Mesenchymal stem cell (in vitro differentiated cells and primary cell): ENCODE measurements around the gene SMAD3.

Experiments
- DNase-seq: peaks from one replicate; pipeline ENCODE4 v3.0.0-alpha.2; 2013
- H2AFZ ChIP-seq: one replicate; pipeline ENCODE4 v1.6.1; 2013; ENCODE audit warnings: low read depth, mild to moderate bottlenecking, control low read depth, inconsistent platforms, low read length, moderate library complexity
- H2AK5ac ChIP-seq: 2 replicates; pipeline ENCODE4 v1.6.1; 2013; ENCODE audit warnings: low read length, moderate library complexity, mild to moderate bottlenecking, inconsistent platforms; ENCODE audit not compliant: severe bottlenecking
- H2BK120ac ChIP-seq: one replicate; pipeline ENCODE4 v1.6.1; 2013; ENCODE audit warnings: low read depth, mild to moderate bottlenecking, inconsistent platforms, low read length, moderate library complexity
- H2BK12ac ChIP-seq, 2 experiments: one replicate each; pipeline ENCODE4 v1.6.1; 2013; ENCODE audit warnings: inconsistent platforms in 2 of 2, low read length in 2 of 2, mild to moderate bottlenecking in 2 of 2, moderate library complexity in 2 of 2, control low read depth in 1 of 2
- H2BK15ac ChIP-seq: one replicate; pipeline ENCODE4 v1.6.1; 2013; ENCODE audit warnings: mild to moderate bottlenecking, low read depth, inconsistent platforms; ENCODE audit not compliant: poor library complexity, severe bottlenecking
- H2BK5ac ChIP-seq: 2 replicates; pipeline ENCODE4 v1.6.1; 2013; ENCODE audit warnings: low read depth, mild to moderate bottlenecking, low read length, control low read depth, inconsistent platforms; ENCODE audit not compliant: poor library complexity, severe bottlenecking
- H3K14ac ChIP-seq, 2 experiments: one replicate each; pipeline ENCODE4 v1.6.1; 2013; ENCODE audit warnings: inconsistent platforms in 2 of 2, low read length in 2 of 2, control low read depth in 1 of 2, mild to moderate bottlenecking in 1 of 2, moderate library complexity in 1 of 2
- H3K18ac ChIP-seq, 2 experiments: one replicate each; pipeline ENCODE4 v1.6.1; 2013; ENCODE audit warnings: inconsistent platforms in 2 of 2, low read length in 2 of 2, control low read depth in 1 of 2, low read depth in 1 of 2, mild to moderate bottlenecking in 1 of 2
- H3K23ac ChIP-seq, 2 experiments: one replicate each; pipeline ENCODE4 v1.6.1; 2013; ENCODE audit warnings: inconsistent platforms in 2 of 2, low read length in 2 of 2, mild to moderate bottlenecking in 2 of 2, moderate library complexity in 2 of 2, control low read depth in 1 of 2
- H3K27ac ChIP-seq: 2 replicates; pipeline ENCODE4 v1.5.1; 2013; ENCODE audit warnings: mild to moderate bottlenecking, moderate library complexity, low read length, control low read depth, inconsistent platforms; ENCODE audit not compliant: poor library complexity, severe bottlenecking
- H3K27me3 ChIP-seq, 2 experiments: 2 replicates each; pipeline versions ENCODE4 v1.6.1 to v1.7.0; 2013; ENCODE audit warnings: low read length in 2 of 2, mild to moderate bottlenecking in 2 of 2, moderate library complexity in 2 of 2, control low read depth in 1 of 2, inconsistent platforms in 1 of 2; ENCODE audit not compliant: control insufficient read depth in 1 of 2, insufficient read depth in 1 of 2
- H3K36me3 ChIP-seq, 2 experiments: 2 replicates each; pipeline versions ENCODE4 v1.6.1 to v1.7.0; 2013; ENCODE audit warnings: low read length in 2 of 2, control low read depth in 1 of 2, inconsistent platforms in 1 of 2, low read depth in 1 of 2, mild to moderate bottlenecking in 1 of 2; ENCODE audit not compliant: insufficient read depth in 2 of 2, control insufficient read depth in 1 of 2
- H3K4ac ChIP-seq, 2 experiments: one replicate each; pipeline ENCODE4 v1.6.1; 2013; ENCODE audit warnings: inconsistent platforms in 2 of 2, low read length in 2 of 2, mild to moderate bottlenecking in 2 of 2, moderate library complexity in 2 of 2, control low read depth in 1 of 2, low read depth in 1 of 2
- H3K4me1 ChIP-seq: 2 replicates; pipeline ENCODE4 v1.6.1; 2013; ENCODE audit warnings: low read depth, low read length, control low read depth; ENCODE audit not compliant: control insufficient read depth, insufficient read depth
- H3K4me2 ChIP-seq: 2 replicates; pipeline ENCODE4 v1.6.1; 2013; ENCODE audit warnings: low read length, mild to moderate bottlenecking, inconsistent platforms; ENCODE audit not compliant: poor library complexity, severe bottlenecking
- H3K4me3 ChIP-seq, 2 experiments: 2 replicates each; pipeline versions ENCODE4 v1.5.1 to v1.7.0; 2013; ENCODE audit warnings: low read length in 2 of 2, mild to moderate bottlenecking in 2 of 2, control low read depth in 1 of 2, low read depth in 1 of 2; ENCODE audit not compliant: insufficient read depth in 1 of 2
- H3K79me1 ChIP-seq: replicated peaks from 2 replicates; pipeline ENCODE4 v1.6.1; 2013; ENCODE audit warnings: mild to moderate bottlenecking, control low read depth, low read length, inconsistent platforms; ENCODE audit not compliant: poor library complexity, severe bottlenecking
- H3K9ac ChIP-seq: 2 replicates; pipeline ENCODE4 v1.7.0; 2013; ENCODE audit warnings: mild to moderate bottlenecking, low read length, moderate library complexity
- H3K9me3 ChIP-seq: 2 replicates; pipeline ENCODE4 v1.7.0; 2013; ENCODE audit warnings: mild to moderate bottlenecking, low read length; ENCODE audit not compliant: control insufficient read depth
- H4K8ac ChIP-seq: one replicate; pipeline ENCODE4 v1.6.1; 2013; ENCODE audit warnings: inconsistent platforms, mild to moderate bottlenecking, low read length, moderate library complexity
- H4K91ac ChIP-seq: one replicate; pipeline ENCODE4 v1.6.1; 2013; ENCODE audit warnings: mild to moderate bottlenecking, low read length, inconsistent platforms
- WGBS: methylation state at CpG from one replicate; pipeline ENCODE4 v1.1.7; 2013; ENCODE audit warnings: mixed read lengths; 5-methylcytosine and 5-hydroxymethylcytosine counted together

The SMAD3 gene

DNA sequence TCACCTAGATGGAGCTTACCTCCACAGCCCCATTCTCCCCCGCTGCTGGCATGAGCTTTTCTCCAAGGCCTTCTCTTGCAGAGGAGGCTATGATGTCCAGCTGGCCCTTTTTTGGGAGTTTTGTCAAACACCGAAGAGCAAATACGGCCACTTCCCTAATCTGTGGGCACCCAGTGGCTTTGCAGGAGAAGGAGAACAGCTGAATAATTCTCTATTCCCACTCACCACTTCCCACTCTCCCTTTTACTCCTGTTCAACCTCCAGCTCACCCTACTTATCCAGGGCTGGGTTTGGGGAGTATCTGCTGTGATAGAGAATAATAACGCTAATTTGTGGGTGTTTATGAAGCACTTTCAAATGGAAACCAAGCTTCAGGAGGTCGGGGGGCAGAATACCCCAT, 96.0 kb downstream of the SMAD3 start:
- Histone ChIP-seq H3K4me2 (no peak overlapping the region), H2BK120ac (no peak overlapping the region), H3K14ac (no peak overlapping the region), H4K8ac (no peak overlapping the region), H3K9me3 (no peaks in the 10 kb centered on the region), H3K18ac (peak overlapping the region; percentile 8 to 79), H3K9ac (no peak overlapping the region), H3K27ac (no peak overlapping the region), H2AK5ac (no peak overlapping the region), H3K36me3 (peaks cover 15 to 52% of the 10 kb centered on the region in 2 experiments), H3K27me3 (no peaks in the 10 kb centered on the region), H2BK12ac (no peak overlapping the region), H4K91ac (no peak overlapping the region), H2AFZ (no peak overlapping the region), H3K79me1 (peaks cover 28% of the 10 kb centered on the region), H2BK5ac (no peak overlapping the region), H3K4me3 (no peak overlapping the region), H3K4me1 (peaks cover 22% of the 10 kb centered on the region), H3K23ac (no peak overlapping the region), H3K4ac (no peak overlapping the region), H2BK15ac (no peak overlapping the region)
- DNase-seq: no peak
- WGBS: over 99% methylated on average over 5 of the region's 5 CpGs

DNA sequence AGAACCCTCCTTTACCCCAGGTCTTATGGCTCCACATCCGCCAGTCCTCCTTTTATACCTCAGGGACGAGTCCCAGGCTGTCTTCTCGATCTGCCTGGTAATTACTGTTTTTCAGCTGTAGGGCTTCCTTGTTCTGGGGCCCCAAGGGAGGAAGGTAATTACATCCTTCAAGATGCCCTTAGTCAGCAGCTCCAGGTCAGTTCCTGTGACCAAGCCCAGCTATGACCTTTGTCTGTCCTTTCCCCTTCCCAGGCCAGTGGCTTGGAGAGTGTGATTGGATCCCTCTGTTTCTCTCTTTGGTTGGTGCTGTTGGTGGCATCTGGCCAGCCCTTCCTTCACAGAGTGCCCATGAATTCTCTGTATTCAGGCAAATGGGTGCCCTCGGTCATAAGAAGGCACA, 96.5 kb downstream of the SMAD3 start:
- H2BK120ac ChIP-seq: no peak overlapping the region
- WGBS: 86% methylated on average over 4 of the region's 4 CpGs
- H3K18ac ChIP-seq: peak overlapping the region; percentile 8 to 61

DNA sequence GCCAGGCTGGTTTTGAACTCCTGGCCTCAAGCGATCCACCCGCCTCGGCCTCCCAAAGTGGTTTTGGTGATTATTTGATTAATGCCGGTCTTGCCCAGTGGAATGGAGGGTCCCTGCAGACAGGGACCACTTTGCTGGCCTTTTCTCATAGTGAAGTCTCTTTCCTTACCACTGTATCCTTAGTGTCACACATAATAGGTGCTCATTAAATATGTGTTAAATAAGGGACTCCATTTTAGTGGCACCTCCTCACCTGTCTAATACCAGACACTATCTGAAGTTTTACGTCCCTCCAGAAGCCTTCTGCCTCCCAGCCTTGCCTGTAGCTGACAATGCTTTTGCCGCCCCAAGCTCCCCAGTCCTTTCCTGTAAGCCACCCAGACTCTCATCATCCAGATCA, 97.8 kb downstream of the SMAD3 start:
- Histone ChIP-seq H2BK5ac (no peak overlapping the region), H2BK15ac (no peak overlapping the region), H2BK120ac (no peak overlapping the region), H2AFZ (no peak overlapping the region), H2BK12ac (peak overlapping the region in 1 of 2 experiments; percentile 64), H3K14ac (no peak overlapping the region), H3K4me3 (no peak overlapping the region), H3K4me2 (no peak overlapping the region), H3K18ac (no peak overlapping the region), H3K4ac (no peak overlapping the region), H3K27ac (no peak overlapping the region), H4K8ac (no peak overlapping the region), H3K4me1 (peaks cover 24% of the 10 kb centered on the region), H3K79me1 (peaks cover 24% of the 10 kb centered on the region), H4K91ac (no peak overlapping the region), H3K36me3 (peaks cover 32 to 55% of the 10 kb centered on the region in 2 experiments), H3K9me3 (no peaks in the 10 kb centered on the region), H3K27me3 (no peaks in the 10 kb centered on the region), H2AK5ac (no peak overlapping the region), H3K9ac (no peak overlapping the region), H3K23ac (no peak overlapping the region)
- no peak for DNase-seq
- 100% methylated on average over 6 of the region's 6 CpGs for WGBS

More for the DNA sequence above, 96.5 kb downstream of the SMAD3 start:
- H3K9me3 ChIP-seq: no peaks in the 10 kb centered on the region
- H3K4me2 ChIP-seq: no peak overlapping the region
- peak overlapping the region in 1 of 2 experiments; percentile 35 for H3K4ac ChIP-seq
- DNase-seq: no peak
- H3K79me1 ChIP-seq: peaks cover 28% of the 10 kb centered on the region
- no peak overlapping the region for H2AFZ ChIP-seq
- H3K36me3 ChIP-seq: peaks cover 20 to 54% of the 10 kb centered on the region in 2 experiments
- no peak overlapping the region for H3K4me3 ChIP-seq
- no peak overlapping the region for H3K14ac ChIP-seq
- peaks cover 22% of the 10 kb centered on the region for H3K4me1 ChIP-seq
- H2BK5ac ChIP-seq: no peak overlapping the region
- peak overlapping the region; percentile 67 for H4K8ac ChIP-seq
- H3K27ac ChIP-seq: no peak overlapping the region
- H2BK15ac ChIP-seq: no peak overlapping the region
- no peaks in the 10 kb centered on the region for H3K27me3 ChIP-seq
- peak overlapping the region; percentile 59 to 79 for H2BK12ac ChIP-seq
- no peak overlapping the region for H4K91ac ChIP-seq
- H3K9ac ChIP-seq: no peak overlapping the region
- H3K23ac ChIP-seq: peak overlapping the region; percentile 2 to 70
- no peak overlapping the region for H2AK5ac ChIP-seq

DNA sequence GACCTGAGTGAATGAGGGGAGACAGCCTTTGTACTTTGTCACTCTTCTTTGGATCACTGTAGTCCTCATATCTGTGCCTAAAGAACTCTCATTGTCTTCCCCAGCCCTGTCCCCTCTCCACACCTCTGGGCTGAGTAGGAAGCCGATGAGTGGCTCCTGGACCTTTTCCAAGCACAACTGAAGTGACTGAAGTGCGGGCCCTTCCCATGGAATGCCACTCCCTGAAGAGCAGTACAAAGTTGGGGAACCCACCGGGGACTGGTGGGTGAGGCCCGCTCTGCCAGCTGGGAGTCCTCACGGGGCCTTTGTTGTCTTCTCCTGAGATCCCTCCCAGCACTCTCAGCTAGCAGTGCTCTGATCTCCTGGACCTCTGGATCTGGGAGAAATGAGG, 99.0 kb downstream of the SMAD3 start:
- Histone ChIP-seq H3K27me3 (no peaks in the 10 kb centered on the region), H2BK12ac (no peak overlapping the region), H3K14ac (no peak overlapping the region), H4K91ac (no peak overlapping the region), H3K79me1 (peaks cover 20% of the 10 kb centered on the region), H3K4me1 (peaks cover 24% of the 10 kb centered on the region), H3K4ac (no peak overlapping the region), H3K9me3 (no peaks in the 10 kb centered on the region), H3K9ac (no peak overlapping the region), H2BK5ac (no peak overlapping the region), H3K36me3 (peaks cover 38 to 61% of the 10 kb centered on the region in 2 experiments), H3K4me3 (no peak overlapping the region), H3K23ac (no peak overlapping the region), H4K8ac (no peak overlapping the region), H2BK120ac (peak overlapping the region; percentile 39), H2AK5ac (peak overlapping the region; percentile 44), H2BK15ac (no peak overlapping the region), H3K4me2 (no peak overlapping the region), H2AFZ (no peak overlapping the region), H3K18ac (peak overlapping the region in 1 of 2 experiments; percentile 16), H3K27ac (no peak overlapping the region)
- peak; percentile 37 for DNase-seq
- WGBS: 76% methylated on average over 4 of the region's 5 CpGs
